Measurements from ENCODE around the gene GASK1A.

The GASK1A gene

GRCh38 chr3:42942693-42943092 lies 36.4 kb upstream of the GASK1A start:
- no peak for DNase-seq (ENCODE audit: low read depth)
- no peak for TF ChIP-seq CTCF (IDR thresholded peaks at IDR 0.05; ENCODE audit: insufficient read depth, low read depth, low read length, missing control alignments)
- no peak overlapping the region for H3K4me3 ChIP-seq (ENCODE audit: low read length)

DNA sequence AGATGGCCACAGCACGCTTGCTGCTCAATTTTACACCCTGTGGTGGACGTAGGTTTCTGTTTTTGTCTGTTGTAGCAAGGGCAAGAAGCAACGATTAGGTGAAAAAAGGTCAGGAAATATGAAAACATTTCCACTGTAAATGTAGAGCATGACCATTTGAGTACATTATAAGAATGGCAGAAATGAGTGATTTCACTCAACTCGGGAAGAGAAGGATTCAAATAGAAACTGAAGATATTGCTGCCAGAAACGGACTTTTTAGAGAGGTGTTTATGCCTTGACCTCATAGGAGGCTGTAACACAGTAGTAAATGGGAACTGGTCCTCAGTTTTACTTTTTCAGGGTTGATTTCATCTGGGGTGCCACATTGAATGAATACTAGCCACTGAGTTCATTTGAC lies 33.1 kb upstream of the GASK1A start:
- H3K4me3 ChIP-seq (ENCODE audit: low read length): no peak overlapping the region
- DNase-seq (ENCODE audit: low read depth): no peak
- TF ChIP-seq CTCF (IDR thresholded peaks at IDR 0.05; ENCODE audit: insufficient read depth, low read depth, low read length, missing control alignments): no peak

DNA sequence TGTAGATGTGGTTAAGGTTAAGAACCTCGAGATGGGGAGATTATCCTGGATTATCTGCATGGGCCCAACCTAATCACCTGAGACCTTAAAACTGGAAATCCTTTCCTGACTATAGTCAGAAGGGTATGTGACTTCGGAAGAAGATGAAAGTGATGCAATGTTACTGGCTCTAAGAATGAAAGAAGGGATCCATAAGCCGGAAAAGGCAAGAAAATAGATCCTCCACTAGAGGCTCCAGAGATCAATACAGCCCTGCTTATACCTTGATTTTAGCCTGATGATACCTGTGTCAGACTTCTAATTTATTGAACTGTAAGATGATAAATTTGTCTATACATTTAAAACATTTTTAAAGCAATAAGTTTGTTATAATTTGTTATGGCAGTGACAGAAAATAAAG lies 21.5 kb upstream of the GASK1A start:
- peak; percentile 9 for TF ChIP-seq CTCF (IDR thresholded peaks at IDR 0.05; ENCODE audit: insufficient read depth, low read depth, low read length, missing control alignments)
- no peak overlapping the region for H3K4me3 ChIP-seq (ENCODE audit: low read length)
- no peak for DNase-seq (ENCODE audit: low read depth)

DNA sequence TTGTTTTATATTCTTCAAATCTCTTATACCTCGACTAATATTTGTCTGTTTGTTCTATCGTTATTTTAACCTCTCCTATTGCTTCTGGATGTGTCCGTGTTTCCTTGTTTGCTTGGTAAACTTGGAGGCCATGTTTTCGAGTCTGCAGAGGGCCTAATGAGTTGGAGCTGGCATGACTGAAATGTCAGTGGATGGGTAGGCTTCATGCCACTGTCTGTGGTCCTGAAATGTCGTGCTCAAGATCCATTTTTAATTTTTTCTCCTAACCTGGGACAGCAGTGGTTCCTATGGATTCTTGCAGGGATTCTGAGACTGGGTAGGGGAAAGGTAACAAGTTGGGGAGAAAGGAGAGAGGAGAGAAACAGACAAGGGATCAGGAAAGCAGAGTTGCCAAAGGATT lies 18.8 kb upstream of the GASK1A start:
- H3K4me3 ChIP-seq (ENCODE audit: low read length): no peak overlapping the region
- no peak for TF ChIP-seq CTCF (IDR thresholded peaks at IDR 0.05; ENCODE audit: insufficient read depth, low read depth, low read length, missing control alignments)
- DNase-seq (ENCODE audit: low read depth): peak; percentile 28

DNA sequence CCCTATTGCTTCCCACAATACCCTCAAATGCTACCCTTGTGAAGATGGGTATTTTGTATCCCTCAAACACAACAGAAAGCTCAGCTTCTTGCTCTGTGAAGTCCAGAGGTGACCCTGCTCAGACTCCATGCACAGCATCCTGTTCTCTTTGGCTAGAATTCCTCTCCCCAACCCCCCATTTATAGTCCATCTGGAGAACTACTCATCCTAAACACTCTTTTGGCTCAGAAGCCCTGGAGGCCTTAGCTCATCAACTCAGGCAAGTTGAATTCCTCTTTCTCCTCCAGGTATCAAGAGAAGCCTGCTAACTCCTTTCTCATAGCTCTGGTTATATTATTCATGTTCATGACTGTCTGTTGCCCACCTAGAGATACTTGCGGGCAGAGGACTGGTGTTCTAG lies 18.3 kb upstream of the GASK1A start:
- DNase-seq (ENCODE audit: low read depth): no peak
- TF ChIP-seq CTCF (IDR thresholded peaks at IDR 0.05; ENCODE audit: insufficient read depth, low read depth, low read length, missing control alignments): no peak

GRCh38 chr3:42961633-42962032 lies 17.5 kb upstream of the GASK1A start:
- DNase-seq (ENCODE audit: low read depth): peak; percentile 62

More for the DNA sequence above, 18.3 kb upstream of the GASK1A start:
- H3K4me3 ChIP-seq (ENCODE audit: low read length): no peak overlapping the region

More at GRCh38 chr3:42961633-42962032, 17.5 kb upstream of the GASK1A start:
- TF ChIP-seq CTCF (IDR thresholded peaks at IDR 0.05; ENCODE audit: insufficient read depth, low read depth, low read length, missing control alignments): peak; percentile 71
- H3K4me3 ChIP-seq (ENCODE audit: low read length): no peak overlapping the region

Data from epithelial cell of esophagus (primary cell).